HepG2 (cell line): ENCODE results near the gene CABLES1.

Experiments
- KDM1A ChIP-seq: IDR thresholded peaks from 2 replicates; pipeline ENCODE4 v1.6.1; 2016; ENCODE audit warnings: missing compliant biosample characterization
- PHF20 ChIP-seq: sonication (generic); formaldehyde crosslinking; IDR thresholded peaks from 2 replicates; pipeline ENCODE4 v1.5.0; 2020; ENCODE audit warnings: mild to moderate bottlenecking, missing genetic modification reagents
- POLR2A ChIP-seq, 2 experiments: IDR thresholded peaks; 2 replicates each; pipeline ENCODE4 v1.6.1; 2011; ENCODE audit warnings: low read depth in 2 of 2, low read length in 2 of 2, mild to moderate bottlenecking in 1 of 2, moderate library complexity in 1 of 2; ENCODE audit not compliant: insufficient read depth in 1 of 2
- RARG ChIP-seq: sonication (generic); formaldehyde crosslinking; IDR thresholded peaks from 2 replicates; pipeline ENCODE4 v1.4.0; 2020; ENCODE audit warnings: low read depth, mild to moderate bottlenecking, missing genetic modification reagents
- SMC3 ChIP-seq: IDR thresholded peaks from 2 replicates; pipeline ENCODE4 v1.6.1; 2011; ENCODE audit warnings: low read length, improper control_type of control experiment
- ZNF331 ChIP-seq: sonication (generic); formaldehyde crosslinking; IDR thresholded peaks from 2 replicates; pipeline ENCODE4 v1.4.0; 2020; ENCODE audit warnings: missing genetic modification reagents
- TF ChIP-seq, protein P1 (sequence below): sonication (generic); formaldehyde crosslinking; conservative IDR thresholded peaks from 2 replicates; pipeline ENCODE4 v1.4.0; 2020; ENCODE audit warnings: missing genetic modification reagents
- TF ChIP-seq, protein P2 (sequence below): sonication (generic); formaldehyde crosslinking; IDR thresholded peaks from 2 replicates; pipeline ENCODE4 v1.5.0; 2020; ENCODE audit warnings: mild to moderate bottlenecking, missing genetic modification reagents, moderate library complexity
- TF ChIP-seq, protein P3 (sequence below): sonication (generic); formaldehyde crosslinking; IDR thresholded peaks from 2 replicates; pipeline ENCODE4 v1.4.0; 2020; ENCODE audit warnings: mild to moderate bottlenecking, missing genetic modification reagents

DNA sequence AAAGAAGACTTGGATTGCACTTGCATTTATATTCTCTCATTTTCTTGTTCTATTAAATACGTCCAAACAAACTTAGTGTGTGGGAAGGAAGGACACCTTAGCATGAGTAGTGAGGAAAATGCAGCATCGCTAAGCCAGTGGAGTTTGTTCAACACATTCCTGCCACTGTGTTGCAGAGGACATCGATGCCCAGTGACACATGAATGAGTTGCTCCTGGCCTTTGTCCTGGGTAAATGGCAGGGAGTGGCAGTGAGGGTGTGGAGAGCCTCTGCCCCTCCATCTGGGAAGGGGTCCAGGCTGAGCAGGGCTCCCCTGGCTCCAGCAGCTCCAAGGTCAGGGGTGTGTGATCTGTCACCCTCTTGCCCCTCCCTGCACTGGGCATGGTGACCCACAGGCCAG is 75.9 kb downstream of the CABLES1 start:
- TF ChIP-seq SMC3 (no peak), RARG (CRISPR knock-in tag) (no peak), PHF20 (CRISPR knock-in tag) (no peak), KDM1A (CRISPR knock-in tag) (no peak), ZNF331 (CRISPR knock-in tag) (no peak), POLR2A (IDR thresholded peaks at IDR 0.05; ENCODE audit: insufficient read depth in 1 of 2, low read depth in 2 of 2, low read length in 2 of 2) (no peak)
- TF ChIP-seq, protein P1, sequence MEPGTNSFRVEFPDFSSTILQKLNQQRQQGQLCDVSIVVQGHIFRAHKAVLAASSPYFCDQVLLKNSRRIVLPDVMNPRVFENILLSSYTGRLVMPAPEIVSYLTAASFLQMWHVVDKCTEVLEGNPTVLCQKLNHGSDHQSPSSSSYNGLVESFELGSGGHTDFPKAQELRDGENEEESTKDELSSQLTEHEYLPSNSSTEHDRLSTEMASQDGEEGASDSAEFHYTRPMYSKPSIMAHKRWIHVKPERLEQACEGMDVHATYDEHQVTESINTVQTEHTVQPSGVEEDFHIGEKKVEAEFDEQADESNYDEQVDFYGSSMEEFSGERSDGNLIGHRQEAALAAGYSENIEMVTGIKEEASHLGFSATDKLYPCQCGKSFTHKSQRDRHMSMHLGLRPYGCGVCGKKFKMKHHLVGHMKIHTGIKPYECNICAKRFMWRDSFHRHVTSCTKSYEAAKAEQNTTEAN (CRISPR knock-in tag) = no peak
- TF ChIP-seq, protein P2, sequence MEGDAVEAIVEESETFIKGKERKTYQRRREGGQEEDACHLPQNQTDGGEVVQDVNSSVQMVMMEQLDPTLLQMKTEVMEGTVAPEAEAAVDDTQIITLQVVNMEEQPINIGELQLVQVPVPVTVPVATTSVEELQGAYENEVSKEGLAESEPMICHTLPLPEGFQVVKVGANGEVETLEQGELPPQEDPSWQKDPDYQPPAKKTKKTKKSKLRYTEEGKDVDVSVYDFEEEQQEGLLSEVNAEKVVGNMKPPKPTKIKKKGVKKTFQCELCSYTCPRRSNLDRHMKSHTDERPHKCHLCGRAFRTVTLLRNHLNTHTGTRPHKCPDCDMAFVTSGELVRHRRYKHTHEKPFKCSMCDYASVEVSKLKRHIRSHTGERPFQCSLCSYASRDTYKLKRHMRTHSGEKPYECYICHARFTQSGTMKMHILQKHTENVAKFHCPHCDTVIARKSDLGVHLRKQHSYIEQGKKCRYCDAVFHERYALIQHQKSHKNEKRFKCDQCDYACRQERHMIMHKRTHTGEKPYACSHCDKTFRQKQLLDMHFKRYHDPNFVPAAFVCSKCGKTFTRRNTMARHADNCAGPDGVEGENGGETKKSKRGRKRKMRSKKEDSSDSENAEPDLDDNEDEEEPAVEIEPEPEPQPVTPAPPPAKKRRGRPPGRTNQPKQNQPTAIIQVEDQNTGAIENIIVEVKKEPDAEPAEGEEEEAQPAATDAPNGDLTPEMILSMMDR (CRISPR knock-in tag) = no peak
- TF ChIP-seq, protein P3, sequence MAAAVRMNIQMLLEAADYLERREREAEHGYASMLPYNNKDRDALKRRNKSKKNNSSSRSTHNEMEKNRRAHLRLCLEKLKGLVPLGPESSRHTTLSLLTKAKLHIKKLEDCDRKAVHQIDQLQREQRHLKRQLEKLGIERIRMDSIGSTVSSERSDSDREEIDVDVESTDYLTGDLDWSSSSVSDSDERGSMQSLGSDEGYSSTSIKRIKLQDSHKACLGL (CRISPR knock-in tag) = no peak
